HG03025 (cell line): ENCODE measurements around the gene SMIM44.

Experiments used
- ATAC-seq: cut with Tn5 transposase; IDR thresholded peaks from one replicate; pipeline ENCODE4 v1.9.1; 2021; ENCODE audit warnings: mild to moderate bottlenecking, moderate library complexity; ENCODE audit not compliant: unreplicated experiment, low FRiP score

The SMIM44 gene

GRCh38 chr19:3442487-3443071 is 40.7 kb downstream of the SMIM44 start:
- no peak for ATAC-seq

- ATAC-seq = no peak
Measured at GRCh38 chr19:3441986-3442329, 41.3 kb downstream of the SMIM44 start.

- ATAC-seq = no peak
Measured at GRCh38 chr19:3441089-3441985, 41.9 kb downstream of the SMIM44 start.

GRCh38 chr19:3440082-3440481 is 43.2 kb downstream of the SMIM44 start:
- ATAC-seq = no peak

GRCh38 chr19:3434630-3435553 is 48.3 kb downstream of the SMIM44 start:
- ATAC-seq = peak; percentile 80

- ATAC-seq = no peak
Measured at GRCh38 chr19:3433805-3434540, 49.3 kb downstream of the SMIM44 start.

GRCh38 chr19:3433313-3433712 is 49.9 kb downstream of the SMIM44 start:
- ATAC-seq = no peak
